SH-SY5Y (cell line): Measurements from ENCODE around the gene HEPHL1.

Experiments
- GATA2 ChIP-seq: IDR thresholded peaks from 2 replicates; pipeline ENCODE4 v1.6.1; 2011; ENCODE audit warnings: mild to moderate bottlenecking, low read depth, low read length
- GATA3 ChIP-seq: IDR thresholded peaks from 2 replicates; pipeline ENCODE4 v1.6.1; 2011; ENCODE audit warnings: low read depth, mild to moderate bottlenecking, low read length, moderate library complexity

HEPHL1 gene

GRCh38 chr11:94145916-94146315, 124.8 kb downstream of the HEPHL1 start:
- no peak for TF ChIP-seq GATA3
- TF ChIP-seq GATA2 = no peak

- TF ChIP-seq GATA3 = no peak
- TF ChIP-seq GATA2 = no peak
Observed at GRCh38 chr11:94147433-94147845, 126.3 kb downstream of the HEPHL1 start.

- TF ChIP-seq GATA2 = no peak
- no peak for TF ChIP-seq GATA3
Observed at GRCh38 chr11:94148189-94148588, 127.0 kb downstream of the HEPHL1 start.

- TF ChIP-seq GATA2 = no peak
- no peak for TF ChIP-seq GATA3
Observed at GRCh38 chr11:94149431-94150017, 128.4 kb downstream of the HEPHL1 start.

GRCh38 chr11:94150056-94150455, 128.9 kb downstream of the HEPHL1 start:
- TF ChIP-seq GATA2 (no peak), GATA3 (no peak)

- TF ChIP-seq GATA3 (no peak), GATA2 (no peak)
Observed at GRCh38 chr11:94150704-94151685, 129.8 kb downstream of the HEPHL1 start.

- TF ChIP-seq GATA2 (no peak), GATA3 (no peak)
Observed at GRCh38 chr11:94151903-94152677, 130.9 kb downstream of the HEPHL1 start.

- TF ChIP-seq GATA3 (no peak), GATA2 (no peak)
Observed at GRCh38 chr11:94152678-94153065, 131.5 kb downstream of the HEPHL1 start.

- TF ChIP-seq GATA3 = no peak
- no peak for TF ChIP-seq GATA2
Observed at GRCh38 chr11:94153320-94153719, 132.2 kb downstream of the HEPHL1 start.

- TF ChIP-seq GATA3 = no peak
Observed at GRCh38 chr11:94154095-94154856, 133.1 kb downstream of the HEPHL1 start.
